ENCODE results near the gene CD59. TPM values are rescaled to one million over a fixed set of nuclear protein-coding genes. Genes with fewer than 3 reads are reported as not detected.

Gene CD59
- polyA plus RNA-seq, 1 donor from 2014 or later: 248 TPM

GRCh38 chr11:33660962-33661361 is 75.3 kb downstream of the CD59 start:
- no peaks in the 10 kb centered on the region for H3K27me3 ChIP-seq (ENCODE audit: insufficient read depth, low read depth, low read length)

GRCh38 chr11:33659370-33660139 is 76.7 kb downstream of the CD59 start:
- Histone ChIP-seq H3K9me2 (ENCODE audit: insufficient read depth, low read length) (no peaks in the 10 kb centered on the region), H3K79me2 (replicated peaks; ENCODE audit: insufficient read depth, low read length) (no peaks in the 10 kb centered on the region), H3K4me2 (ENCODE audit: low read length) (no peak overlapping the region), H4K20me1 (ENCODE audit: insufficient read depth) (no peaks in the 10 kb centered on the region), H3K27me3 (ENCODE audit: insufficient read depth, low read depth, low read length) (no peaks in the 10 kb centered on the region), H3K36me3 (ENCODE audit: insufficient read depth, low read length) (no peaks in the 10 kb centered on the region), H3K4me3 (ENCODE audit: low read length) (no peak overlapping the region), H3F3A (ENCODE audit: insufficient read depth, low read length, poor library complexity, severe bottlenecking) (no peaks in the 10 kb centered on the region), H3K9ac (ENCODE audit: low read length) (no peak overlapping the region), H2AFZ (ENCODE audit: low read depth, low read length) (no peak overlapping the region), H3K9me3 (ENCODE audit: low read length) (no peaks in the 10 kb centered on the region), H3K27ac (ENCODE audit: low read length) (no peak overlapping the region)
- TF ChIP-seq SMC3 (conservative IDR thresholded peaks at IDR 0.05; ENCODE audit: poor library complexity) (no peak), EZH2 (IDR thresholded peaks at IDR 0.05; ENCODE audit: borderline replicate concordance, insufficient read depth, low read length, poor library complexity, severe bottlenecking) (no peak), EP300 (conservative IDR thresholded peaks at IDR 0.05; ENCODE audit: poor library complexity, severe bottlenecking) (no peak), MXI1 (conservative IDR thresholded peaks at IDR 0.05; ENCODE audit: poor library complexity, severe bottlenecking) (no peak), CTCF (IDR thresholded peaks at IDR 0.05; ENCODE audit: poor library complexity, severe bottlenecking) (no peak), POLR2AphosphoS5 (IDR thresholded peaks at IDR 0.05) (no peak)

More at GRCh38 chr11:33660962-33661361, 75.3 kb downstream of the CD59 start:
- H3F3A ChIP-seq (ENCODE audit: insufficient read depth, low read length, poor library complexity, severe bottlenecking): no peaks in the 10 kb centered on the region
- H2AFZ ChIP-seq (ENCODE audit: low read depth, low read length): no peak overlapping the region
- H3K4me2 ChIP-seq (ENCODE audit: low read length): no peak overlapping the region
- peaks cover under 1% of the 10 kb centered on the region for H3K36me3 ChIP-seq (ENCODE audit: insufficient read depth, low read length)
- no peak overlapping the region for H3K9ac ChIP-seq (ENCODE audit: low read length)
- no peaks in the 10 kb centered on the region for H3K9me2 ChIP-seq (ENCODE audit: insufficient read depth, low read length)
- H3K79me2 ChIP-seq (replicated peaks; ENCODE audit: insufficient read depth, low read length): no peaks in the 10 kb centered on the region
- H4K20me1 ChIP-seq (ENCODE audit: insufficient read depth): no peaks in the 10 kb centered on the region
- no peak overlapping the region for H3K4me3 ChIP-seq (ENCODE audit: low read length)
- no peak overlapping the region for H3K27ac ChIP-seq (ENCODE audit: low read length)
- TF ChIP-seq TAF1 (IDR thresholded peaks at IDR 0.05; ENCODE audit: low read depth) (no peak), SMC3 (conservative IDR thresholded peaks at IDR 0.05; ENCODE audit: poor library complexity) (no peak), CTCF (IDR thresholded peaks at IDR 0.05; ENCODE audit: poor library complexity, severe bottlenecking) (no peak), POLR2AphosphoS5 (IDR thresholded peaks at IDR 0.05) (no peak), REST (IDR thresholded peaks at IDR 0.05; ENCODE audit: borderline replicate concordance) (no peak), RAD21 (conservative IDR thresholded peaks at IDR 0.05) (no peak), EP300 (conservative IDR thresholded peaks at IDR 0.05; ENCODE audit: poor library complexity, severe bottlenecking) (no peak), EZH2 (IDR thresholded peaks at IDR 0.05; ENCODE audit: borderline replicate concordance, insufficient read depth, low read length, poor library complexity, severe bottlenecking) (no peak), MXI1 (conservative IDR thresholded peaks at IDR 0.05; ENCODE audit: poor library complexity, severe bottlenecking) (no peak)
- H3K9me3 ChIP-seq (ENCODE audit: low read length): no peaks in the 10 kb centered on the region
